GM12878 (cell line): Measurements from ENCODE around the gene DNAJC5. TPM values are rescaled to one million over a fixed set of nuclear protein-coding genes. Genes with fewer than 3 reads are reported as not detected.
A peak's percentile ranks its signal among the peaks of the same experiment; 100 is the strongest.

Experiments
- ATAC-seq: fragments of 200-7000 bp; cut with Tn5 transposase; 3 replicates; pipeline ENCODE4 v1.9.1; 2020; ENCODE audit warnings: mild to moderate bottlenecking, moderate library complexity
- BruUV-seq: library from RNA; stranded (reverse); fragments of 400-500 nt; replicated peaks from 2 replicates; lab custom pipeline; 2021; lab: Mats Ljungman, UMichigan
- CTCF ChIA-PET: fragments of 300-600 bp; sonication (Branson Sonifier 250); formaldehyde crosslinking; extraction: SDS; loops from one replicate; lab custom pipeline; 2021; ENCODE audit warnings: inconsistent platforms; lab: Yijun Ruan, JAX
- POLR2A ChIA-PET: fragments of 350-600 bp; formaldehyde crosslinking; extraction: SDS; loops from one replicate; lab custom pipeline; 2021; ENCODE audit warnings: inconsistent platforms; lab: Charles Lee
- RAD21 ChIA-PET: fragments of 300-600 bp; sonication (Branson Sonifier 250); formaldehyde crosslinking; loops from one replicate; lab custom pipeline; 2023; ENCODE audit warnings: antibody characterized with exemption; ENCODE audit not compliant: unreplicated experiment; lab: Charles Lee
- SMC1A ChIA-PET: fragments of 300-600 bp; sonication (Branson Sonifier 250); formaldehyde crosslinking; loops from one replicate; lab custom pipeline; 2023; ENCODE audit not compliant: unreplicated experiment, uncharacterized antibody; lab: Charles Lee
- DNase-seq: peaks from one replicate; pipeline ENCODE4 v3.0.0-alpha.2; 2011; ENCODE audit warnings: low read depth, low spot score
- FAIRE-seq: peaks from 3 replicates; lab custom pipeline; 2011; peaks lifted over from hg19 to GRCh38; lab: Jason Lieb, UNC
- H2AFZ ChIP-seq: 2 replicates; pipeline ENCODE4 v1.6.0; 2011; ENCODE audit warnings: low read depth, low read length, control low read depth; ENCODE audit not compliant: control insufficient read depth
- H3K27ac ChIP-seq: 2 replicates; pipeline ENCODE4 v1.5.1; 2011; ENCODE audit warnings: control low read depth; ENCODE audit not compliant: control insufficient read depth, insufficient read depth
- H3K27me3 ChIP-seq, 2 experiments: replicated peaks in 1 of 2; 2 replicates each; pipeline versions ENCODE4 v1.6.0 to v1.6.1; 2011; ENCODE audit warnings: low read length in 1 of 2; ENCODE audit not compliant: control insufficient read depth in 2 of 2, insufficient read depth in 2 of 2
- H3K36me3 ChIP-seq, 2 experiments: 2 replicates each; pipeline ENCODE4 v1.5.1; 2011; ENCODE audit warnings: low read length in 1 of 2; ENCODE audit not compliant: control insufficient read depth in 2 of 2, insufficient read depth in 2 of 2
- H3K4me1 ChIP-seq: 2 replicates; pipeline ENCODE4 v1.6.1; 2011; ENCODE audit warnings: mild to moderate bottlenecking, low read length, moderate library complexity, mixed read lengths; ENCODE audit not compliant: control insufficient read depth, insufficient read depth
- H3K4me2 ChIP-seq: 2 replicates; pipeline ENCODE4 v1.6.0; 2011; ENCODE audit warnings: control low read depth; ENCODE audit not compliant: control insufficient read depth, insufficient read depth
- H3K4me3 ChIP-seq: fragments of 200-600 bp; sonication (generic); 2 replicates; pipeline ENCODE4 v1.5.1; 2016
- H3K79me2 ChIP-seq: 2 replicates; pipeline ENCODE4 v1.6.0; 2011; ENCODE audit warnings: low read length; ENCODE audit not compliant: control insufficient read depth, insufficient read depth
- H3K9ac ChIP-seq: 2 replicates; pipeline ENCODE4 v1.8.0; 2011; ENCODE audit warnings: low read length, control low read depth, mixed read lengths; ENCODE audit not compliant: control insufficient read depth, insufficient read depth
- H3K9me3 ChIP-seq: replicated peaks from 3 replicates; pipeline ENCODE4 v1.5.1; 2011; ENCODE audit warnings: mild to moderate bottlenecking, low read length; ENCODE audit not compliant: control insufficient read depth, insufficient read depth
- H4K20me1 ChIP-seq: 2 replicates; pipeline ENCODE4 v1.6.0; 2011; ENCODE audit not compliant: control insufficient read depth, insufficient read depth
- BMI1 ChIP-seq: fragments of 450-650 bp; IDR thresholded peaks from 2 replicates; pipeline ENCODE4 v1.6.1; 2016; ENCODE audit warnings: mild to moderate bottlenecking, moderate library complexity, borderline replicate concordance
- CREB1 ChIP-seq: IDR thresholded peaks from 2 replicates; pipeline ENCODE4 v1.6.1; 2012; ENCODE audit warnings: low read depth, mild to moderate bottlenecking, inconsistent platforms
- EGR1 ChIP-seq, 2 experiments: IDR thresholded peaks; 1 replicate in 1 of 2; 2 replicates in 1 of 2; pipeline ENCODE4 v1.6.1; 2011 to 2012; ENCODE audit warnings: low read depth in 2 of 2, low read length in 2 of 2, borderline replicate concordance in 1 of 2, mild to moderate bottlenecking in 1 of 2, moderate library complexity in 1 of 2
- HDAC6 ChIP-seq: fragments of 200-600 bp; sonication (generic); IDR thresholded peaks from one replicate; pipeline ENCODE4 v1.8.0; 2017; ENCODE audit warnings: antibody characterized with exemption; ENCODE audit not compliant: unreplicated experiment
- HDGF ChIP-seq: fragments of 450-650 bp; IDR thresholded peaks from 2 replicates; pipeline ENCODE4 v1.6.1; 2016; ENCODE audit warnings: antibody characterized with exemption
- NFIC ChIP-seq: IDR thresholded peaks from 2 replicates; pipeline ENCODE4 v1.6.1; 2012; ENCODE audit warnings: low read depth, mild to moderate bottlenecking, inconsistent platforms, low read length, moderate library complexity
- PML ChIP-seq: IDR thresholded peaks from 2 replicates; pipeline ENCODE4 v1.6.1; 2012; ENCODE audit warnings: low read length, inconsistent platforms
- RUNX3 ChIP-seq: IDR thresholded peaks from 2 replicates; pipeline ENCODE4 v1.6.1; 2012; ENCODE audit warnings: low read length, inconsistent platforms
- SP1 ChIP-seq: IDR thresholded peaks from one replicate; pipeline ENCODE4 v1.6.1; 2011; ENCODE audit warnings: low read depth, low read length
- ZSCAN29 ChIP-seq: fragments of 450-650 bp; IDR thresholded peaks from 2 replicates; pipeline ENCODE4 v1.6.1; 2017; ENCODE audit warnings: mild to moderate bottlenecking, moderate library complexity
- WGBS: methylation state at CpG from one replicate; pipeline ENCODE4 v1.1.6; 2016; ENCODE audit warnings: low lambda C conversion rate; ENCODE audit not compliant: insufficient replicate concordance, insufficient coverage; ENCODE audit errors: missing lambda C conversion rate; 5-methylcytosine and 5-hydroxymethylcytosine counted together
- in situ Hi-C: fragments of 300-500 bp; cut with MboI; formaldehyde crosslinking; loops from 9 replicates; pipeline ENCODE4 v1.14.3; 2018; ENCODE audit warnings: mixed read lengths
- intact Hi-C: fragments of 100-400 bp; cut with micrococcal nuclease; formaldehyde crosslinking; loops from one replicate; pipeline ENCODE4 v1.14.2; 2022; ENCODE audit not compliant: unreplicated experiment
- polyA plus RNA-seq, 11 experiments: library from polyadenylated mRNA; depleted of rRNA in 4 of 11; unstranded in 6 of 11; stranded (reverse) in 5 of 11; fragments of >200 nt; fragmentation: Nextera tagmentation in 4 of 11; fragmentation: Illumina TruSeq in 1 of 11; extraction: Ambion mirVana in 4 of 11; extraction: Trizol in 1 of 11; gene quantifications; 1 replicate in 1 of 11; 2 replicates in 10 of 11; pipeline versions ENCODE4 v1.2.1 to v1.2.3, GENCODE V29; 2011 to 2016; ENCODE audit warnings: inconsistent platforms in 2 of 11, missing spikeins in 2 of 11, low read depth in 1 of 11
- total RNA-seq, 4 experiments: library from RNA; depleted of rRNA in 3 of 4; stranded (reverse); fragments of >200 nt in 3 of 4; fragmentation: Illumina TruSeq in 1 of 4; extraction: Trizol in 1 of 4; gene quantifications; 2 replicates each; pipeline versions ENCODE4 v1.2.1 to v1.2.3, GENCODE V29; 2013 to 2021

Gene DNAJC5
- total and polyA plus RNA-seq, 10 of the 15 experiments (the other 5 are each of a cell fraction or from before 2014, with no cell fraction given), result 0.69 to 36.8 (median 17.0) TPM

DNA sequence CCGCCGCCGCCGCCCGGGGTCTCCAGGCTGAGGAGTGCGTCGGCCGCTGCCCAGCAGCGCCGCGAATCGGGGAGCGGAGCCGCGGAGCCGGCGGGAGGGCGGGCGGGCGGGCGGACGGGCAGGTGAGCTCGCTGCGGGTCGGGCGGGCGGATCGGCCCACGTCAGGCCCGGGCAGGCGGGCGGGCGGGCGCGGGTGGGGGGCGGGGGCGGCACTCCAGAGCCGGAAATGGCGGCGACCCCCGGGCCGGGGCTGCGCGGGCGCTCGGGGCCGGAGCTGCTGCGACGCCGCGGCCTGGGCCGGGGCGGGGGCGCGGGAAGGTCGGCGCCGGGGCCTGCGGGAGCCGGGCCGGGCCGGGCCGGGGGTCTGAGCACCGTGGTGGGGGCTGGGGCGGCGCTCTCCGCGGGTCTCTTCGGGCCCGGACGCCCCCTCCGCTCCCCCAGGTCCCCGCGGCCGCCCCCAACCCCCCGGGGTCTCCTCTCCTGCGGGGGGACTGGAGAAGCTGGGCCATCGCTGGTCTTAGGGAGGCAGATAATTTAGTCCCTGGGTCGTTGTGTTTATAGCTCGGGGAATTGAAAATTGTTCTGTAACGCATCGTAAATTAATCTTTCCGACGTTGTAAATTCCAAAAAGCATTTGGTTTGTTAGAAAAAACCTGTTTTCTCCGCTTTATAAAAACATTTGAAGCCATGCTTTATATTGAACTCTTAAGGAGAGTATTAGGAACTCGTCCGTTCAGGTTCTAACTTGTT, 451 bp downstream of the DNAJC5 start:
- Histone ChIP-seq H3K4me2 (peak overlapping the region; percentile 97), H2AFZ (no peak overlapping the region), H3K79me2 (peaks cover 49% of the 10 kb centered on the region), H3K36me3 (no peaks in the 10 kb centered on the region; a peak in 3 of 4 replicates), H3K9ac (peak overlapping the region; percentile 68), H3K27ac (peak overlapping the region; percentile 84), H4K20me1 (peaks cover 5% of the 10 kb centered on the region; the same call in 1 of the 2 replicates), H3K4me1 (peaks cover 7% of the 10 kb centered on the region), H3K4me3 (peak overlapping the region; percentile 86), H3K9me3 (no peaks in the 10 kb centered on the region), H3K27me3 (no peaks in the 10 kb centered on the region)
- BruUV-seq, result no TSS peak
- intact Hi-C loops, result no loop called here
- POLR2A ChIA-PET, result interaction anchor here (0.9 to 1.2 kb wide), 3 partner anchors 9 to 253 kb away, joined by 3 to 5 read pairs (median 3); no protein-coding TSS in a partner anchor
- RAD21 ChIA-PET, result interaction anchor here (0.5 to 1.4 kb wide), 6 partner anchors 23 to 358 kb away, joined by 3 to 4 read pairs (median 3); partner anchors contain the start of gene PTK6
- WGBS, result 2% methylated on average over 18 of the region's 87 CpGs
- 0 out of 3 replicates have a peak, but pooled peaks of 1 of the 2 experiments have one; percentile 21 for TF ChIP-seq EGR1 (IDR thresholded peaks at IDR 0.05; ENCODE audit: borderline replicate concordance in 1 of 2, low read depth in 2 of 2, low read length in 2 of 2)
- TF ChIP-seq ZSCAN29, result no peak
- no peak for TF ChIP-seq HDAC6
- SMC1A ChIA-PET, result interaction anchor here (1.0 to 2.0 kb wide), 4 partner anchors 12 to 253 kb away, joined by 3 to 8 read pairs (median 4); partner anchors contain the start of gene TPD52L2
- no peak for FAIRE-seq
- ATAC-seq, result no peak
- in situ Hi-C loops, result no loop called here
- no peak for DNase-seq
- CTCF ChIA-PET, result interaction anchor here (0.9 to 1.7 kb wide), 8 partner anchors 15 to 358 kb away, joined by 3 to 5 read pairs (median 3); partner anchors contain the start of genes PRPF6, PTK6 and UCKL1

- H3K4me3 ChIP-seq, result peak overlapping the region; percentile 86
These were observed 982 bp downstream of the DNAJC5 start for GRCh38 chr20:63895952-63896263.

More at GRCh38 chr20:63895952-63896263, 982 bp downstream of the DNAJC5 start:
- DNase-seq, result no peak
- ChIA-PET SMC1A (interaction anchor here (0.7 to 2.0 kb wide), 4 partner anchors 11 to 254 kb away, joined by 3 to 8 read pairs (median 3); partner anchors contain the start of gene TPD52L2), POLR2A (interaction anchor here (0.9 to 1.2 kb wide), 4 partner anchors 9 to 254 kb away, joined by 3 to 5 read pairs (median 3); no protein-coding TSS in a partner anchor), CTCF (interaction anchor here (0.6 to 1.7 kb wide), 9 partner anchors 14 to 359 kb away, joined by 3 to 5 read pairs (median 3); partner anchors contain the start of genes PRPF6, PTK6 and UCKL1), RAD21 (interaction anchor here (0.5 to 1.5 kb wide), 8 partner anchors 22 to 359 kb away, joined by 3 to 4 read pairs (median 3); partner anchors contain the start of genes PTK6 and RTEL1)
- H3K9ac ChIP-seq, result peak overlapping the region; percentile 68
- TF ChIP-seq SP1 (no peak), CREB1 (no peak), PML (0 out of 2 replicates have a peak, but pooled peaks have one; percentile 28), HDGF (no peak), NFIC (0 out of 2 replicates have a peak, but pooled peaks have one; percentile 31), RUNX3 (peak; percentile 23; the same call in 1 of the 2 replicates), BMI1 (peak; percentile 46; the same call in 1 of the 2 replicates)
- peak overlapping the region; percentile 97 for H3K4me2 ChIP-seq
- in situ Hi-C loops, result no loop called here
- no peak for FAIRE-seq
- H3K27ac ChIP-seq, result peak overlapping the region; percentile 84
- no peak; the same call in 2 of the 3 replicates for ATAC-seq
- BruUV-seq, result no TSS peak
- no peaks in the 10 kb centered on the region for H3K9me3 ChIP-seq
- peaks cover 5% of the 10 kb centered on the region; the same call in 1 of the 2 replicates for H4K20me1 ChIP-seq
- no peaks in the 10 kb centered on the region for H3K27me3 ChIP-seq
- H2AFZ ChIP-seq, result no peak overlapping the region
- intact Hi-C loops, result loop anchor here (1.0 kb wide), 1 partner anchor 60 kb away; the partner anchor contains the start of gene UCKL1
- no peaks in the 10 kb centered on the region; a peak in 2 of 4 replicates for H3K36me3 ChIP-seq
- H3K79me2 ChIP-seq, result peaks cover 54% of the 10 kb centered on the region
- peaks cover 7% of the 10 kb centered on the region for H3K4me1 ChIP-seq
- WGBS, result under 1% methylated on average over 5 of the region's 5 CpGs
